ENCODE measurements around the gene FLYWCH1.

DNA sequence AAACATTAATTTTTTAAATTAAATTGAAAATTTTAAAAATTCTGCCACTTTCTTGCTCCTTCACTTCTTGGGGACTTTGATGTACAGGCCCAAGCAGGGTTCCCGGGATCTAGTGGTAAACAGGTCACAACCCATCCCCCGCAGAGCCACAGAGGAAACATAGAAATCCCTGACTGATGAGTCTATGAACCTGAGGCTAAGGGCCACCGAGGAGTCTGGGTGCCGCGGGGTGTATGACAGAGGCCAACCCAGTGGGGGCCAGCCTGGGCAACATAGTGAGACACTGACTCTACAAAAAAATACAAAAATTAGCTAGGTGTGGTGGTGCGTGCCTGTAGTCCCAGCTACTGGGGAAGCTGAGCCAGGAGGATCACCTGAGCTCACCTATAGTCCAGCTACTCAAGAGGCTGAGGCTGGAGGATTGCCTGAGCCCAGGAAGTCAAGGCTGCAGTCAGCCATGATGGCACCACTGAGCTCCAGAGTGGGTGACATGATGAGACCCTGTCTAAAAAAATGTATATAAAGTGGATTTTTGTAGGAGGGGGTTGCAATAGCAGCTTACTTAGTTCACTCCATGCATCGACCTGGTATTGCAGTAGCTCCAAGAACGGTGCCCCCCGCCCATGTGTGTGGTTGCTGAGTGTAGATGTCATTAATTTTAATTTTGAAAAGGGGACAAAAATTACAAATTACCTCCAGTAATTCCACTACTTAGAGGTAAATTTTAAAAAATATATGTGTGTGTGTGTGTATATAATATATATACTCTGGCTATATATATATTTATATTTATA, 9.2 kb upstream of the FLYWCH1 start:
- TF ChIP-seq, protein P1, sequence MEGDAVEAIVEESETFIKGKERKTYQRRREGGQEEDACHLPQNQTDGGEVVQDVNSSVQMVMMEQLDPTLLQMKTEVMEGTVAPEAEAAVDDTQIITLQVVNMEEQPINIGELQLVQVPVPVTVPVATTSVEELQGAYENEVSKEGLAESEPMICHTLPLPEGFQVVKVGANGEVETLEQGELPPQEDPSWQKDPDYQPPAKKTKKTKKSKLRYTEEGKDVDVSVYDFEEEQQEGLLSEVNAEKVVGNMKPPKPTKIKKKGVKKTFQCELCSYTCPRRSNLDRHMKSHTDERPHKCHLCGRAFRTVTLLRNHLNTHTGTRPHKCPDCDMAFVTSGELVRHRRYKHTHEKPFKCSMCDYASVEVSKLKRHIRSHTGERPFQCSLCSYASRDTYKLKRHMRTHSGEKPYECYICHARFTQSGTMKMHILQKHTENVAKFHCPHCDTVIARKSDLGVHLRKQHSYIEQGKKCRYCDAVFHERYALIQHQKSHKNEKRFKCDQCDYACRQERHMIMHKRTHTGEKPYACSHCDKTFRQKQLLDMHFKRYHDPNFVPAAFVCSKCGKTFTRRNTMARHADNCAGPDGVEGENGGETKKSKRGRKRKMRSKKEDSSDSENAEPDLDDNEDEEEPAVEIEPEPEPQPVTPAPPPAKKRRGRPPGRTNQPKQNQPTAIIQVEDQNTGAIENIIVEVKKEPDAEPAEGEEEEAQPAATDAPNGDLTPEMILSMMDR (IDR thresholded peaks at IDR 0.05; ENCODE audit: control extremely low read depth in 1 of 3, insufficient read depth in 1 of 3, low read depth in 1 of 3, low read length in 3 of 3) = 0 out of 4 replicates have a peak, but pooled peaks of 1 of the 3 experiments have one; percentile 0
- TF ChIP-seq TAF7 (optimal IDR thresholded peaks at IDR 0.05; ENCODE audit: borderline replicate concordance, low read depth, low read length) (no peak), POLR2A (IDR thresholded peaks at IDR 0.05; ENCODE audit: control extremely low read depth in 1 of 2, low read depth in 2 of 2, low read length in 2 of 2) (no peak), TAF1 (IDR thresholded peaks at IDR 0.05; ENCODE audit: low read depth, low read length) (no peak), ASH2L (IDR thresholded peaks at IDR 0.05; ENCODE audit: low read length) (no peak), JUND (IDR thresholded peaks at IDR 0.05; ENCODE audit: low read length) (no peak)

Measured in H1 (cell line).